HL-60 (cell line): Measurements from ENCODE around the gene SLC6A5.

Experiments
- DNase-seq, 2 experiments: peaks; one replicate each; pipeline ENCODE4 v3.0.0-alpha.2; 2010 to 2020; ENCODE audit warnings: low read depth in 1 of 2, low spot score in 1 of 2
- H3K27ac ChIP-seq: fragments of 250-450 bp; sonication (Bioruptor Pico); replicated peaks from 2 replicates; pipeline ENCODE4 v1.5.1; 2020; ENCODE audit warnings: mild to moderate bottlenecking, moderate library complexity
- H3K27me3 ChIP-seq: fragments of 250-450 bp; sonication (Bioruptor Pico); 2 replicates; pipeline ENCODE4 v1.5.1; 2021; ENCODE audit warnings: mild to moderate bottlenecking, moderate library complexity; ENCODE audit not compliant: insufficient read depth, poor library complexity, severe bottlenecking
- H3K4me3 ChIP-seq: replicated peaks from 2 replicates; pipeline ENCODE4 v1.5.1; 2011; ENCODE audit warnings: mild to moderate bottlenecking, control low read depth, low read length; ENCODE audit not compliant: insufficient read depth
- CTCF ChIP-seq: IDR thresholded peaks from one replicate; pipeline ENCODE4 v1.5.1; 2011; ENCODE audit warnings: low read length, control low read depth, inconsistent platforms; ENCODE audit not compliant: insufficient read depth
- GABPA ChIP-seq: IDR thresholded peaks from 2 replicates; pipeline ENCODE4 v1.6.1; 2012; ENCODE audit warnings: low read depth
- POLR2AphosphoS5 ChIP-seq: IDR thresholded peaks from 2 replicates; pipeline ENCODE4 v1.6.1; 2012; ENCODE audit warnings: low read depth
- REST ChIP-seq: IDR thresholded peaks from 2 replicates; pipeline ENCODE4 v1.6.1; 2012; ENCODE audit warnings: low read depth; ENCODE audit not compliant: insufficient replicate concordance
- SPI1 ChIP-seq: IDR thresholded peaks from 2 replicates; pipeline ENCODE4 v1.6.1; 2012; ENCODE audit warnings: low read depth, mild to moderate bottlenecking, borderline replicate concordance

Gene SLC6A5

GRCh38 chr11:20644360-20644759, 45.0 kb downstream of the SLC6A5 start:
- Histone ChIP-seq H3K27me3 (no peaks in the 10 kb centered on the region), H3K27ac (no peak overlapping the region), H3K4me3 (no peak overlapping the region)
- TF ChIP-seq CTCF (no peak), GABPA (no peak), SPI1 (no peak), POLR2AphosphoS5 (no peak), REST (no peak)
- DNase-seq, result no peak

- no peak for TF ChIP-seq SPI1
- TF ChIP-seq REST, result no peak
- TF ChIP-seq POLR2AphosphoS5, result no peak
- TF ChIP-seq CTCF, result peak; percentile 74
- TF ChIP-seq GABPA, result no peak
- no peaks in the 10 kb centered on the region for H3K27me3 ChIP-seq
- H3K27ac ChIP-seq, result no peak overlapping the region
- DNase-seq, result peak in 1 of 2 experiments; percentile 21
- no peak overlapping the region for H3K4me3 ChIP-seq
Observed at GRCh38 chr11:20647976-20648565, 48.7 kb downstream of the SLC6A5 start.

GRCh38 chr11:20652150-20652806, 52.9 kb downstream of the SLC6A5 start:
- no peak for TF ChIP-seq SPI1
- no peak for TF ChIP-seq POLR2AphosphoS5
- TF ChIP-seq REST, result no peak
- TF ChIP-seq CTCF, result no peak
- TF ChIP-seq GABPA, result no peak
- no peak for DNase-seq
- H3K4me3 ChIP-seq, result no peak overlapping the region
- no peak overlapping the region for H3K27ac ChIP-seq
- H3K27me3 ChIP-seq, result peaks cover 5% of the 10 kb centered on the region
